OCI-LY3 (cell line): ENCODE results near the gene SYTL3.

ENCODE experiments used
- H2AFZ ChIP-seq: fragments of 200-600, 300-600 bp; shearing (Covaris generic); 2 replicates; pipeline ENCODE4 v1.6.0; 2014; ENCODE audit warnings: antibody characterized with exemption, low read depth, low read length
- H3K27ac ChIP-seq: fragments of 200-600, 300-600 bp; sonication (generic); 2 replicates; pipeline ENCODE4 v1.5.1; 2014; ENCODE audit warnings: mild to moderate bottlenecking, low read length, moderate library complexity, mixed read lengths
- H3K27me3 ChIP-seq: fragments of 200-600, 300-600 bp; sonication (generic); 2 replicates; pipeline ENCODE4 v1.6.1; 2014; ENCODE audit warnings: low read depth, low read length, mixed read lengths
- H3K36me3 ChIP-seq: fragments of 200-600, 300-600 bp; sonication (generic); replicated peaks from 2 replicates; pipeline ENCODE3; 2014; ENCODE audit warnings: low read depth, low read length, mixed read lengths
- H3K4me1 ChIP-seq: fragments of 300-600, 200-600 bp; sonication (generic); 2 replicates; pipeline ENCODE4 v1.6.1; 2014; ENCODE audit warnings: low read length, mixed read lengths
- H3K4me2 ChIP-seq: fragments of 200-600, 300-600 bp; sonication (generic); 2 replicates; pipeline ENCODE4 v1.6.1; 2014; ENCODE audit warnings: low read length, mixed read lengths
- H3K4me3 ChIP-seq: fragments of 300-600, 200-600 bp; sonication (generic); 2 replicates; pipeline ENCODE4 v1.5.1; 2014; ENCODE audit warnings: antibody characterized with exemption, mild to moderate bottlenecking, low read length, moderate library complexity
- H3K79me2 ChIP-seq: fragments of 300-600, 200-600 bp; shearing (Covaris generic); 2 replicates; pipeline ENCODE4 v1.6.1; 2014; ENCODE audit warnings: mild to moderate bottlenecking, low read length, mixed read lengths
- H3K9ac ChIP-seq: fragments of 300-600, 200-600 bp; shearing (Covaris generic); 2 replicates; pipeline ENCODE4 v1.6.0; 2014; ENCODE audit warnings: mild to moderate bottlenecking, low read length, moderate library complexity
- H3K9me3 ChIP-seq: fragments of 200-600, 300-600 bp; shearing (Covaris generic); 2 replicates; pipeline ENCODE4 v1.6.1; 2014; ENCODE audit warnings: low read length, mixed read lengths; ENCODE audit not compliant: insufficient read depth
- H4K20me1 ChIP-seq: fragments of 200-600, 300-600 bp; sonication (generic); 2 replicates; pipeline ENCODE4 v1.6.1; 2016; ENCODE audit warnings: low read length, mixed read lengths; ENCODE audit not compliant: insufficient read depth
- EZH2phosphoT487 ChIP-seq: fragments of 200-600 bp; shearing (Covaris generic); IDR thresholded peaks from 2 replicates; pipeline ENCODE4 v1.6.1; 2018; ENCODE audit warnings: antibody characterized with exemption, mixed run types, low read depth
- TF ChIP-seq, protein P1 (sequence below): fragments of 200-600, 300-600 bp; sonication (generic); IDR thresholded peaks from 2 replicates; pipeline ENCODE4 v1.5.1; 2014; ENCODE audit warnings: antibody characterized with exemption, low read length, low read depth

Gene SYTL3

GRCh38 chr6:158663625-158664165 is 13.8 kb downstream of the SYTL3 start:
- Histone ChIP-seq H3K4me2 (no peak overlapping the region), H3K27ac (no peak overlapping the region), H3K4me3 (no peak overlapping the region), H3K9me3 (no peaks in the 10 kb centered on the region), H3K27me3 (0 out of 2 replicates have a peak, but pooled peaks cover 3% of the 10 kb centered on the region), H3K4me1 (peaks cover 44% of the 10 kb centered on the region), H3K79me2 (no peaks in the 10 kb centered on the region), H4K20me1 (no peaks in the 10 kb centered on the region), H2AFZ (no peak overlapping the region), H3K9ac (no peak overlapping the region), H3K36me3 (no peaks in the 10 kb centered on the region)
- TF ChIP-seq, protein P1, sequence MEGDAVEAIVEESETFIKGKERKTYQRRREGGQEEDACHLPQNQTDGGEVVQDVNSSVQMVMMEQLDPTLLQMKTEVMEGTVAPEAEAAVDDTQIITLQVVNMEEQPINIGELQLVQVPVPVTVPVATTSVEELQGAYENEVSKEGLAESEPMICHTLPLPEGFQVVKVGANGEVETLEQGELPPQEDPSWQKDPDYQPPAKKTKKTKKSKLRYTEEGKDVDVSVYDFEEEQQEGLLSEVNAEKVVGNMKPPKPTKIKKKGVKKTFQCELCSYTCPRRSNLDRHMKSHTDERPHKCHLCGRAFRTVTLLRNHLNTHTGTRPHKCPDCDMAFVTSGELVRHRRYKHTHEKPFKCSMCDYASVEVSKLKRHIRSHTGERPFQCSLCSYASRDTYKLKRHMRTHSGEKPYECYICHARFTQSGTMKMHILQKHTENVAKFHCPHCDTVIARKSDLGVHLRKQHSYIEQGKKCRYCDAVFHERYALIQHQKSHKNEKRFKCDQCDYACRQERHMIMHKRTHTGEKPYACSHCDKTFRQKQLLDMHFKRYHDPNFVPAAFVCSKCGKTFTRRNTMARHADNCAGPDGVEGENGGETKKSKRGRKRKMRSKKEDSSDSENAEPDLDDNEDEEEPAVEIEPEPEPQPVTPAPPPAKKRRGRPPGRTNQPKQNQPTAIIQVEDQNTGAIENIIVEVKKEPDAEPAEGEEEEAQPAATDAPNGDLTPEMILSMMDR: no peak
- TF ChIP-seq EZH2phosphoT487: no peak

GRCh38 chr6:158665332-158665731 is 15.5 kb downstream of the SYTL3 start:
- Histone ChIP-seq H3K4me1 (peaks cover 53% of the 10 kb centered on the region), H3K9me3 (no peaks in the 10 kb centered on the region), H4K20me1 (no peaks in the 10 kb centered on the region), H3K79me2 (no peaks in the 10 kb centered on the region), H3K27me3 (0 out of 2 replicates have a peak, but pooled peaks cover 3% of the 10 kb centered on the region), H3K4me2 (no peak overlapping the region), H3K9ac (no peak overlapping the region), H2AFZ (no peak overlapping the region), H3K36me3 (no peaks in the 10 kb centered on the region), H3K27ac (no peak overlapping the region), H3K4me3 (no peak overlapping the region)
- no peak for TF ChIP-seq EZH2phosphoT487
- TF ChIP-seq, protein P1: no peak

DNA sequence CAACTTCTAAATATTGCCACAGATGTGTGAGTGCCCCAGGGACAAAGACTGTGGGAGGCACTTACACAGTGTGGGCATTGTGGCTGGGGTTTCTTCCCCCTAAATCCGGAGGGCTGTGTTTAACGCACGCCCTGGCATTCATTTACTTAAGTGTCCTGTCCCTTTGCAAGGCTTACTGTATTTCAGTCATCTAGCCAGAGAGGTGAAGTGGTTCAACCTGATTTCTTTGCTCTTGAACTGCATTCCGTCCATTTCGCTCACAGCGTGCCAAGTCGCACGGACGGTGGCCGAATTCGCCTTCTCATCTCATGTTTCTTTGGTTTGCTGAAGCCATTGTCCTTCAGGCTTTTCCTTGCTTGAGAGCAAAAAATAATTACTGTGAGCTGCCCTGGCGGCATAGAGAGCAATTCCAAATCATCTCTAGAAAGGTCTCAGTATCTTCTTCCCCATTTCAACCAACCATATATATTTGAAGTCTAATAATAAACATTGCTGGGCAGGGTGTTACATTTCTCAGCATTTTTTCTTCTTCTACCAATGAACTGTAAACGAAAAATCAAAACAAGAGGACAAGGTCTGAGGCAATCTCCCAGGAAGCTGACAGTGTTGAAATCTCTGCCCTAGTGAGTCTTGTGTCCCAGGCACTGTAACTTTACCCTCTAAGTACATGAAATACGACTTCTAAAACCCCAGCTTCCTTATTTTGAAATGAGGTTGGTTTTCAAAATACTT is 16.9 kb downstream of the SYTL3 start:
- Histone ChIP-seq H3K4me3 (peak overlapping the region; percentile 74), H3K27ac (peak overlapping the region; percentile 97), H4K20me1 (no peaks in the 10 kb centered on the region), H3K4me1 (peaks cover 40% of the 10 kb centered on the region), H3K36me3 (no peaks in the 10 kb centered on the region), H3K79me2 (no peaks in the 10 kb centered on the region), H3K9me3 (no peaks in the 10 kb centered on the region), H2AFZ (peak overlapping the region; percentile 40; the same call in 1 of the 2 replicates), H3K9ac (peak overlapping the region; percentile 75), H3K4me2 (peak overlapping the region; percentile 98), H3K27me3 (0 out of 2 replicates have a peak, but pooled peaks cover 3% of the 10 kb centered on the region)
- TF ChIP-seq, protein P1: no peak
- TF ChIP-seq EZH2phosphoT487: no peak

DNA sequence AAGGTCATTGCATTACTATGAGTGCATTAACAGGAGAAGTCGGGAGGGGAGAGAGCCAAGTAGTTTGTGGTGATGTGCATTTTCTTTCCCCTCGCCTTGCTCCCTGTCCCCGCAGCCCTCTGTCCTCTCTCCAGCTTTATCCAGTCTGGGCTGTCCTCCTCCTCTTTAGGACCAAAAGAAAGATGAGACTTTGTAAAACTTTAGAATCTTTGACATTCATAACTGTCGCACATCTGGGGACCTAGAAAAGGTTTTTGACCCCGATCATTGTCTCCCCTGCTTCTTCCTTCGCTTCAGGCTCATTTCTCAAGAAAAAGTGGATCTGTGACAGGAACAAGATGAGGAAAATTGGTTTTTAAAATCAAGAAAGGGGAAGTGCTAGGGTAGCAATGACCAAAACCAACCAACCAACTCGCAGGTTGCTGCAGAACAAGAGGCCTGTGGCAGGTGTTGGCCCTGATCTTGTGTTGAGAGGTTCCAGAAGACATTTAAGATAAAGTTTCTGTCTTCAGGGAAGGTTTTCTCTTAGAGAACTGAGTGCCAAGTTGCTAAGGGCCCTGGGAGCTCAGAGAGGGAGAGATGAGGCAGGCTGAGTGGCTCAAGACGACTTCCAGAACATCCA is 17.6 kb downstream of the SYTL3 start:
- Histone ChIP-seq H3K9ac (peak overlapping the region; percentile 75), H3K27me3 (0 out of 2 replicates have a peak, but pooled peaks cover 3% of the 10 kb centered on the region), H3K79me2 (no peaks in the 10 kb centered on the region), H3K4me3 (peak overlapping the region; percentile 74), H3K4me2 (peak overlapping the region; percentile 98), H2AFZ (no peak overlapping the region), H3K27ac (peak overlapping the region; percentile 97), H3K4me1 (peaks cover 40% of the 10 kb centered on the region), H4K20me1 (no peaks in the 10 kb centered on the region), H3K36me3 (no peaks in the 10 kb centered on the region), H3K9me3 (no peaks in the 10 kb centered on the region)
- TF ChIP-seq EZH2phosphoT487: no peak
- TF ChIP-seq, protein P1: no peak
